Measurements from ENCODE around the gene TCAF2. TPM values are rescaled to one million over a fixed set of nuclear protein-coding genes. Genes with fewer than 3 reads are reported as not detected.
"Not testable (repeated sequence)": the region's sequence is repeated elsewhere in the genome, so short reads cannot be mapped to it uniquely, and the experiment has no call there.

The TCAF2 gene
- total and polyA plus RNA-seq, 2 of the 8 experiments (the other 6 are each of a cell fraction or from before 2014, with no cell fraction given): 0.06 to 0.20 TPM

- H3K9me3 ChIP-seq (ENCODE audit: insufficient read depth in 2 of 2, low read depth in 1 of 2, low read length in 1 of 2); H3K4me2 ChIP-seq (ENCODE audit: insufficient read depth in 1 of 2, low read depth in 2 of 2, low read length in 2 of 2); H2BK120ac ChIP-seq (replicated peaks; ENCODE audit: low read depth, low read length); H2BK5ac ChIP-seq (ENCODE audit: low read depth, low read length); FAIRE-seq; H3K79me1 ChIP-seq (ENCODE audit: low read depth, low read length); H4K8ac ChIP-seq (ENCODE audit: extremely low read depth, insufficient read depth, low read length); CTCF ChIA-PET (ENCODE audit: partially characterized antibody); H3K18ac ChIP-seq (ENCODE audit: extremely low read depth, low read length); H3K27ac ChIP-seq (ENCODE audit: low read depth, low read length); H4K5ac ChIP-seq (ENCODE audit: insufficient read length, low read depth, low read length); H3K4ac ChIP-seq (replicated peaks; ENCODE audit: insufficient read length, low read depth, low read length); H4K20me1 ChIP-seq (replicated peaks in 1 of 2; ENCODE audit: control insufficient read depth in 1 of 2, insufficient read depth in 2 of 2, low read length in 2 of 2); H3K23ac ChIP-seq (ENCODE audit: insufficient read length); H2BK20ac ChIP-seq (ENCODE audit: low read length); H3K23me2 ChIP-seq (ENCODE audit: low read depth, low read length); H3K36me3 ChIP-seq (ENCODE audit: control insufficient read depth in 2 of 4, insufficient read depth in 4 of 4, low read length in 3 of 4); H2AFZ ChIP-seq (ENCODE audit: low read length); H3K9ac ChIP-seq (replicated peaks in 1 of 4; ENCODE audit: extremely low read depth in 1 of 4, low read depth in 3 of 4, low read length in 3 of 4); H3K79me2 ChIP-seq (ENCODE audit: control insufficient read depth in 1 of 2, insufficient read depth in 2 of 2, low read length in 2 of 2); H2AK5ac ChIP-seq (ENCODE audit: low read depth, low read length); POLR2A ChIA-PET (ENCODE audit: partially characterized antibody); H2BK12ac ChIP-seq (ENCODE audit: low read depth, low read length); H2BK15ac ChIP-seq (ENCODE audit: low read length); H3K27me3 ChIP-seq (replicated peaks in 1 of 4; ENCODE audit: control insufficient read depth in 3 of 4, extremely low read depth in 1 of 4, insufficient read depth in 3 of 4, low read length in 3 of 4); H4K91ac ChIP-seq (replicated peaks; ENCODE audit: insufficient read length, low read length); H3K14ac ChIP-seq (ENCODE audit: insufficient read length); H3K4me3 ChIP-seq (ENCODE audit: extremely low read depth in 1 of 4, insufficient read depth in 2 of 4, low read depth in 3 of 4, low read length in 4 of 4); H3K4me1 ChIP-seq (replicated peaks in 1 of 4; ENCODE audit: control insufficient read depth in 3 of 4, insufficient read depth in 4 of 4, low read length in 3 of 4); DNase-seq (ENCODE audit: low read depth in 1 of 2, low spot score in 2 of 2); H3K56ac ChIP-seq (replicated peaks; ENCODE audit: insufficient read length, low read depth, low read length): not testable (repeated sequence)
- no CpG with 5 or more reads among the region's 1 CpG for WGBS, 2 experiments (ENCODE audit: extremely low coverage in 1 of 2, insufficient coverage in 1 of 2, insufficient read length in 1 of 2, insufficient replicate concordance in 2 of 2, low coverage in 1 of 2, low lambda C conversion rate in 2 of 2, missing lambda C conversion rate in 1 of 2)
Observed at GRCh38 chr7:143606088-143606487, 14.7 kb upstream of the TCAF2 start.

- WGBS, 2 experiments (ENCODE audit: extremely low coverage in 1 of 2, insufficient coverage in 1 of 2, insufficient read length in 1 of 2, insufficient replicate concordance in 2 of 2, low coverage in 1 of 2, low lambda C conversion rate in 2 of 2, missing lambda C conversion rate in 1 of 2): 94% methylated on average over 1 of the region's 6 CpGs; no CpG with 5 or more reads in 1 of the 2 experiments
- not testable (repeated sequence) for H3K9me3 ChIP-seq (ENCODE audit: insufficient read depth in 2 of 2, low read depth in 1 of 2, low read length in 1 of 2); H2BK5ac ChIP-seq (ENCODE audit: low read depth, low read length)
Observed at GRCh38 chr7:143615545-143615944, 5.2 kb upstream of the TCAF2 start.

More at GRCh38 chr7:143615545-143615944, 5.2 kb upstream of the TCAF2 start:
- POLR2A ChIA-PET (ENCODE audit: partially characterized antibody); H3K4me1 ChIP-seq (replicated peaks in 1 of 4; ENCODE audit: control insufficient read depth in 3 of 4, insufficient read depth in 4 of 4, low read length in 3 of 4); H2BK20ac ChIP-seq (ENCODE audit: low read length); H3K9ac ChIP-seq (replicated peaks in 1 of 4; ENCODE audit: extremely low read depth in 1 of 4, low read depth in 3 of 4, low read length in 3 of 4); H2AFZ ChIP-seq (ENCODE audit: low read length); H2BK15ac ChIP-seq (ENCODE audit: low read length); H3K79me2 ChIP-seq (ENCODE audit: control insufficient read depth in 1 of 2, insufficient read depth in 2 of 2, low read length in 2 of 2); H2BK120ac ChIP-seq (replicated peaks; ENCODE audit: low read depth, low read length); H4K91ac ChIP-seq (replicated peaks; ENCODE audit: insufficient read length, low read length); H3K27me3 ChIP-seq (replicated peaks in 1 of 4; ENCODE audit: control insufficient read depth in 3 of 4, extremely low read depth in 1 of 4, insufficient read depth in 3 of 4, low read length in 3 of 4); H3K14ac ChIP-seq (ENCODE audit: insufficient read length); H4K8ac ChIP-seq (ENCODE audit: extremely low read depth, insufficient read depth, low read length); H3K56ac ChIP-seq (replicated peaks; ENCODE audit: insufficient read length, low read depth, low read length); H2AK5ac ChIP-seq (ENCODE audit: low read depth, low read length); DNase-seq (ENCODE audit: low read depth in 1 of 2, low spot score in 2 of 2); CTCF ChIA-PET (ENCODE audit: partially characterized antibody); H4K20me1 ChIP-seq (replicated peaks in 1 of 2; ENCODE audit: control insufficient read depth in 1 of 2, insufficient read depth in 2 of 2, low read length in 2 of 2); H3K79me1 ChIP-seq (ENCODE audit: low read depth, low read length); H3K4ac ChIP-seq (replicated peaks; ENCODE audit: insufficient read length, low read depth, low read length); H3K27ac ChIP-seq (ENCODE audit: low read depth, low read length); H3K23ac ChIP-seq (ENCODE audit: insufficient read length); H3K36me3 ChIP-seq (ENCODE audit: control insufficient read depth in 2 of 4, insufficient read depth in 4 of 4, low read length in 3 of 4); H3K4me2 ChIP-seq (ENCODE audit: insufficient read depth in 1 of 2, low read depth in 2 of 2, low read length in 2 of 2); H2BK12ac ChIP-seq (ENCODE audit: low read depth, low read length); H3K18ac ChIP-seq (ENCODE audit: extremely low read depth, low read length); H3K4me3 ChIP-seq (ENCODE audit: extremely low read depth in 1 of 4, insufficient read depth in 2 of 4, low read depth in 3 of 4, low read length in 4 of 4); H3K23me2 ChIP-seq (ENCODE audit: low read depth, low read length); FAIRE-seq; H4K5ac ChIP-seq (ENCODE audit: insufficient read length, low read depth, low read length): not testable (repeated sequence)

Data from H1 (cell line).